ENCODE results near the gene INF2.

DNA sequence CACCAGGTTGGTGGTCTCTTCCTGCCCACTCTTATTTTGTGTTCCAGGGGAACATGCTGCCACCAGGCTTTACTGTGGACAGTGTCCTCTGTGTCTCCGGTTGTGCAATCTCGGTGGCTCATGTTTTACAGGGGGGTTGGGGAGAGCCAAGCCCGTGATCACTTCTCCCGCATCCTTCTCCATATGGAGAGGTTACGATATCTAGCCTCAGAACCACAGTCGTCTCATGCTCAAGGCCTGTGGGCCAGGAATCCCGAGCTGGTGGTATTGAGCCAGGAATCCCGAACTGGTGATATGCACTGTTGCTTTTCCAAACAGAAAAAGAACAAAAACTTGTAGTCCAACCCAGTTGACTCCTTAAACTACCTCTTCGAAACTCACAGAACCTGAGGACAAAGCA lies 37.0 kb upstream of the INF2 start:
- TF ChIP-seq CTCF (IDR thresholded peaks at IDR 0.05) (no peak), POLR2AphosphoS5 (IDR thresholded peaks at IDR 0.05) (no peak), POLR2A (IDR thresholded peaks at IDR 0.05; ENCODE audit: low read depth) (no peak)

Data from esophagus muscularis mucosa (tissue), 3 donors.